H1 (cell line): ENCODE data around the gene GFI1B. TPM values are rescaled to one million over a fixed set of nuclear protein-coding genes. Genes with fewer than 3 reads are reported as not detected.
"Not testable (repeated sequence)": the region's sequence is repeated elsewhere in the genome, so short reads cannot be mapped to it uniquely, and the experiment has no call there.

ENCODE experiments used
- CTCF ChIA-PET: fragments of 300-600 bp; sonication (Branson Sonifier 250); formaldehyde crosslinking; loops from one replicate; lab custom pipeline; 2021; ENCODE audit not compliant: partially characterized antibody; lab: Charles Lee
- POLR2A ChIA-PET: fragments of 300-600 bp; sonication (Branson Sonifier 250); formaldehyde crosslinking; loops from one replicate; lab custom pipeline; 2021; ENCODE audit warnings: inconsistent platforms; ENCODE audit not compliant: partially characterized antibody; lab: Charles Lee
- DNase-seq, 2 experiments: peaks; one replicate each; pipeline versions ENCODE4 v3.0.0 to v3.0.0-alpha.2; 2010 to 2022; ENCODE audit warnings: low spot score in 2 of 2, low read depth in 1 of 2, mixed read lengths in 1 of 2
- FAIRE-seq: peaks from 2 replicates; lab custom pipeline; 2011; peaks lifted over from hg19 to GRCh38; lab: Jason Lieb, UNC
- H2AFZ ChIP-seq: 2 replicates; pipeline ENCODE4 v1.8.1; 2012; ENCODE audit warnings: low read length, inconsistent platforms
- H2AK5ac ChIP-seq: 2 replicates; pipeline ENCODE4 v1.6.1; 2013; ENCODE audit warnings: low read depth, low read length
- H2BK120ac ChIP-seq: replicated peaks from 2 replicates; pipeline ENCODE3; 2013; ENCODE audit warnings: low read depth, low read length, inconsistent platforms
- H2BK12ac ChIP-seq: 2 replicates; pipeline ENCODE4 v1.6.1; 2013; ENCODE audit warnings: low read depth, low read length
- H2BK15ac ChIP-seq: 2 replicates; pipeline ENCODE4 v1.6.1; 2013; ENCODE audit warnings: low read length
- H2BK20ac ChIP-seq: 2 replicates; pipeline ENCODE4 v1.6.1; 2013; ENCODE audit warnings: low read length
- H2BK5ac ChIP-seq: 2 replicates; pipeline ENCODE4 v1.6.1; 2013; ENCODE audit warnings: low read depth, low read length
- H3K14ac ChIP-seq: 2 replicates; pipeline ENCODE4 v1.6.1; 2013; ENCODE audit warnings: inconsistent platforms; ENCODE audit not compliant: insufficient read length
- H3K18ac ChIP-seq: 2 replicates; pipeline ENCODE4 v1.6.1; 2013; ENCODE audit warnings: low read length; ENCODE audit errors: extremely low read depth
- H3K23ac ChIP-seq: 2 replicates; pipeline ENCODE4 v1.6.1; 2013; ENCODE audit warnings: inconsistent platforms; ENCODE audit not compliant: insufficient read length
- H3K23me2 ChIP-seq: 2 replicates; pipeline ENCODE4 v1.6.1; 2013; ENCODE audit warnings: low read depth, low read length
- H3K27ac ChIP-seq: 2 replicates; pipeline ENCODE4 v1.6.1; 2011; ENCODE audit warnings: low read depth, low read length, inconsistent platforms
- H3K27me3 ChIP-seq, 4 experiments: replicated peaks in 1 of 4; 1 replicate in 1 of 4; 2 replicates in 3 of 4; pipeline versions ENCODE4 v1.6.1 to v1.8.1; 2011 to 2013; ENCODE audit warnings: low read length in 3 of 4, mild to moderate bottlenecking in 3 of 4, inconsistent platforms in 2 of 4, mixed read lengths in 2 of 4, moderate library complexity in 1 of 4; ENCODE audit not compliant: control insufficient read depth in 3 of 4, insufficient read depth in 3 of 4; ENCODE audit errors: extremely low read depth in 1 of 4
- H3K36me3 ChIP-seq, 4 experiments: 2 replicates each; pipeline versions ENCODE4 v1.6.1 to v1.8.1; 2011 to 2013; ENCODE audit warnings: mild to moderate bottlenecking in 4 of 4, low read length in 3 of 4, moderate library complexity in 2 of 4, control low read depth in 1 of 4, inconsistent platforms in 1 of 4; ENCODE audit not compliant: insufficient read depth in 4 of 4, control insufficient read depth in 2 of 4
- H3K4ac ChIP-seq: replicated peaks from 2 replicates; pipeline ENCODE3; 2013; ENCODE audit warnings: low read length, low read depth, mixed read lengths, inconsistent platforms; ENCODE audit not compliant: insufficient read length
- H3K4me1 ChIP-seq, 4 experiments: replicated peaks in 1 of 4; 1 replicate in 1 of 4; 2 replicates in 3 of 4; pipeline versions ENCODE4 v1.6.1 to v1.8.1; 2011 to 2013; ENCODE audit warnings: low read length in 3 of 4, inconsistent platforms in 2 of 4, mixed read lengths in 1 of 4; ENCODE audit not compliant: insufficient read depth in 4 of 4, control insufficient read depth in 3 of 4
- H3K4me2 ChIP-seq, 2 experiments: 2 replicates each; pipeline versions ENCODE4 v1.6.1 to v1.8.1; 2011 to 2013; ENCODE audit warnings: low read depth in 2 of 2, low read length in 2 of 2, control low read depth in 1 of 2, inconsistent platforms in 1 of 2, mild to moderate bottlenecking in 1 of 2; ENCODE audit not compliant: insufficient read depth in 1 of 2
- H3K4me3 ChIP-seq, 4 experiments: fragments of 200-600, 300-600 bp in 1 of 4; sonication (generic), shearing (Covaris generic), sonication (Bioruptor Twin) in 1 of 4; 2 replicates each; pipeline versions ENCODE4 v1.5.1 to v1.8.1; 2011 to 2016; ENCODE audit warnings: low read length in 4 of 4, low read depth in 3 of 4, control low read depth in 2 of 4, inconsistent platforms in 2 of 4, mild to moderate bottlenecking in 2 of 4, mixed read lengths in 1 of 4, moderate library complexity in 1 of 4; ENCODE audit not compliant: insufficient read depth in 2 of 4; ENCODE audit errors: extremely low read depth in 1 of 4
- H3K56ac ChIP-seq: replicated peaks from 2 replicates; pipeline ENCODE3; 2013; ENCODE audit warnings: low read depth, mild to moderate bottlenecking, mixed read lengths, low read length, inconsistent platforms; ENCODE audit not compliant: insufficient read length
- H3K79me1 ChIP-seq: 2 replicates; pipeline ENCODE4 v1.6.1; 2013; ENCODE audit warnings: low read depth, low read length, control low read depth
- H3K79me2 ChIP-seq, 2 experiments: 2 replicates each; pipeline versions ENCODE4 v1.6.1 to v1.8.1; 2012 to 2013; ENCODE audit warnings: low read length in 2 of 2, mild to moderate bottlenecking in 2 of 2, inconsistent platforms in 1 of 2; ENCODE audit not compliant: insufficient read depth in 2 of 2, control insufficient read depth in 1 of 2
- H3K9ac ChIP-seq, 4 experiments: replicated peaks in 1 of 4; 1 replicate in 1 of 4; 2 replicates in 3 of 4; pipeline versions ENCODE4 v1.6.1 to v1.8.1; 2011 to 2013; ENCODE audit warnings: low read depth in 3 of 4, low read length in 3 of 4, control low read depth in 2 of 4, mild to moderate bottlenecking in 2 of 4, moderate library complexity in 2 of 4, inconsistent platforms in 1 of 4; ENCODE audit errors: extremely low read depth in 1 of 4
- H3K9me3 ChIP-seq, 2 experiments: 2 replicates each; pipeline versions ENCODE4 v1.6.1 to v1.8.1; 2012 to 2013; ENCODE audit warnings: mild to moderate bottlenecking in 2 of 2, moderate library complexity in 2 of 2, control low read depth in 1 of 2, inconsistent platforms in 1 of 2, low read depth in 1 of 2, low read length in 1 of 2, mixed read lengths in 1 of 2; ENCODE audit not compliant: insufficient read depth in 2 of 2
- H4K20me1 ChIP-seq, 2 experiments: replicated peaks in 1 of 2; 2 replicates each; pipeline versions ENCODE3 to v1.8.1; 2011 to 2013; ENCODE audit warnings: inconsistent platforms in 2 of 2, low read length in 2 of 2, mild to moderate bottlenecking in 1 of 2; ENCODE audit not compliant: insufficient read depth in 2 of 2, control insufficient read depth in 1 of 2
- H4K5ac ChIP-seq: 2 replicates; pipeline ENCODE4 v1.6.1; 2013; ENCODE audit warnings: low read length, low read depth, mixed read lengths, inconsistent platforms; ENCODE audit not compliant: insufficient read length
- H4K8ac ChIP-seq: 2 replicates; pipeline ENCODE4 v1.8.0; 2013; ENCODE audit warnings: mild to moderate bottlenecking, moderate library complexity, low read length, inconsistent platforms; ENCODE audit not compliant: insufficient read depth; ENCODE audit errors: extremely low read depth
- H4K91ac ChIP-seq: replicated peaks from 2 replicates; pipeline ENCODE3; 2013; ENCODE audit warnings: low read length, mixed read lengths, inconsistent platforms; ENCODE audit not compliant: insufficient read length
- WGBS, 2 experiments: shearing (Covaris generic) in 1 of 2; methylation state at CpG; one replicate each; pipeline versions ENCODE4 v1.1.6 to v1.1.7; 2013 to 2015; ENCODE audit warnings: low lambda C conversion rate in 2 of 2, mixed read lengths in 2 of 2, inconsistent platforms in 1 of 2, low coverage in 1 of 2, missing lambda C conversion rate in 1 of 2; ENCODE audit not compliant: insufficient replicate concordance in 2 of 2, insufficient coverage in 1 of 2, insufficient read length in 1 of 2; ENCODE audit errors: extremely low coverage in 1 of 2, missing lambda C conversion rate in 1 of 2; 5-methylcytosine and 5-hydroxymethylcytosine counted together
- polyA plus RNA-seq, 7 experiments: library from polyadenylated mRNA; depleted of rRNA in 3 of 7; stranded (reverse) in 5 of 7; unstranded in 2 of 7; fragments of >200 nt in 5 of 7; fragments of 200-250 nt in 2 of 7; gene quantifications; 1 replicate in 5 of 7; 2 replicates in 1 of 7; 4 replicates in 1 of 7; pipeline versions ENCODE4 v1.2.1 to v1.2.3, GENCODE V29; 2011 to 2013; ENCODE audit warnings: missing spikeins in 2 of 7, mixed read lengths in 2 of 7
- total RNA-seq: library from RNA; stranded (reverse); fragmentation: NEBNext Ultra II Directional; extraction: Animal tissue kit (Norgen Biotek cat#: 25700); gene quantifications from 2 replicates; pipeline ENCODE4 v1.2.1, GENCODE V29; 2021

Gene GFI1B
- total and polyA plus RNA-seq, 2 of the 8 experiments (the other 6 are each of a cell fraction or from before 2014, with no cell fraction given): 0.09 to 0.11 TPM

DNA sequence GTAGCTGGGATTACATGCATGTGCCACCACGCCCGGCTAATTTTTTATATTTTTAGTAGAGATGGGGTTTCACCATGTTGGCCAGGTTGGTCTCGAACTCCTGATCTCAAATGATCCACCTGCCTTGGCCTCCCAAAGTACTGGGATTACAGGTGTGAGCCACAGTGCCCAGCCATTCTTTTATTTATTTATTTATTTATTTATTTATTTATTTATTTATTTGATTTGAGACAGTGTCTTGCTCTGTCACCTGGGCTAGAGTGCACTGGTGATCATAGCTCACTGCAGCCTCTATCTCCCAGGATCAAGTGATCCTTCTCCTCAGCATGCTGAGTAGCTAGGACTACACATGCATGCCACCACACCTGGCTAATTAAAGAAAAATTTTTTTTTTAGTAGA, 10.6 kb upstream of the GFI1B start:
- DNase-seq, FAIRE-seq, H3K79me2 ChIP-seq, H3K36me3 ChIP-seq, H2AK5ac ChIP-seq, H3K56ac ChIP-seq, H3K4me1 ChIP-seq, H3K79me1 ChIP-seq, H3K18ac ChIP-seq, H2BK20ac ChIP-seq, H3K9me3 ChIP-seq, H3K9ac ChIP-seq, POLR2A ChIA-PET, H3K4me2 ChIP-seq, H3K27me3 ChIP-seq, H3K4me3 ChIP-seq, H4K5ac ChIP-seq, H3K14ac ChIP-seq, H2BK5ac ChIP-seq, H4K91ac ChIP-seq, H2BK12ac ChIP-seq, H2AFZ ChIP-seq, H3K27ac ChIP-seq, H3K23ac ChIP-seq, H2BK15ac ChIP-seq, H3K23me2 ChIP-seq, H4K8ac ChIP-seq, H4K20me1 ChIP-seq, H3K4ac ChIP-seq, H2BK120ac ChIP-seq, CTCF ChIA-PET: not testable (repeated sequence)
- 91% methylated on average over 3 of the region's 3 CpGs; no CpG with 5 or more reads in 1 of the 2 experiments for WGBS, 2 experiments
